ENCODE data around the gene NOLC1.

The NOLC1 gene

GRCh38 chr10:102172288-102172687, 20.1 kb downstream of the NOLC1 start:
- Histone ChIP-seq H3K9me3 (replicated peaks; ENCODE audit: insufficient read depth, low read length) (no peaks in the 10 kb centered on the region), H4K20me1 (ENCODE audit: insufficient read depth, low read length) (no peaks in the 10 kb centered on the region), H3K9me2 (replicated peaks; ENCODE audit: insufficient read depth, low read length) (no peaks in the 10 kb centered on the region), H3K9ac (ENCODE audit: low read length) (no peak overlapping the region), H3F3A (ENCODE audit: insufficient read depth, low read length) (peaks cover 21% of the 10 kb centered on the region), H3K4me3 (ENCODE audit: low read length) (no peak overlapping the region), H3K27me3 (replicated peaks; ENCODE audit: insufficient read depth, low read length) (no peaks in the 10 kb centered on the region), H3K79me2 (ENCODE audit: low read length) (no peaks in the 10 kb centered on the region), H2AFZ (ENCODE audit: low read length) (no peak overlapping the region), H3K27ac (ENCODE audit: low read length) (no peak overlapping the region), H3K4me2 (ENCODE audit: low read depth, low read length) (no peak overlapping the region), H3K4me1 (ENCODE audit: low read length) (peaks cover 8% of the 10 kb centered on the region), H3K36me3 (replicated peaks; ENCODE audit: insufficient read depth, low read length) (no peaks in the 10 kb centered on the region)
- TF ChIP-seq EZH2 (optimal IDR thresholded peaks at IDR 0.05; ENCODE audit: low read depth, low read length) (no peak), CTCF (IDR thresholded peaks at IDR 0.05; ENCODE audit: low read length) (no peak), EZH2phosphoT487 (IDR thresholded peaks at IDR 0.05; ENCODE audit: low read length) (no peak)
- DNase-seq: no peak

GRCh38 chr10:102175415-102175814, 23.2 kb downstream of the NOLC1 start:
- Histone ChIP-seq H3K27me3 (replicated peaks; ENCODE audit: insufficient read depth, low read length) (no peaks in the 10 kb centered on the region), H3K79me2 (ENCODE audit: low read length) (no peaks in the 10 kb centered on the region), H3K27ac (ENCODE audit: low read length) (no peak overlapping the region), H3F3A (ENCODE audit: insufficient read depth, low read length) (no peaks in the 10 kb centered on the region), H3K36me3 (replicated peaks; ENCODE audit: insufficient read depth, low read length) (no peaks in the 10 kb centered on the region), H3K4me2 (ENCODE audit: low read depth, low read length) (no peak overlapping the region), H3K4me3 (ENCODE audit: low read length) (no peak overlapping the region), H3K9me3 (replicated peaks; ENCODE audit: insufficient read depth, low read length) (no peaks in the 10 kb centered on the region), H3K9ac (ENCODE audit: low read length) (no peak overlapping the region), H3K4me1 (ENCODE audit: low read length) (no peaks in the 10 kb centered on the region), H3K9me2 (replicated peaks; ENCODE audit: insufficient read depth, low read length) (no peaks in the 10 kb centered on the region), H2AFZ (ENCODE audit: low read length) (no peak overlapping the region), H4K20me1 (ENCODE audit: insufficient read depth, low read length) (no peaks in the 10 kb centered on the region)
- no peak for DNase-seq
- TF ChIP-seq EZH2 (optimal IDR thresholded peaks at IDR 0.05; ENCODE audit: low read depth, low read length) (no peak), EZH2phosphoT487 (IDR thresholded peaks at IDR 0.05; ENCODE audit: low read length) (no peak), CTCF (IDR thresholded peaks at IDR 0.05; ENCODE audit: low read length) (no peak)

GRCh38 chr10:102184606-102185005, 32.4 kb downstream of the NOLC1 start:
- no peaks in the 10 kb centered on the region for H4K20me1 ChIP-seq (ENCODE audit: insufficient read depth, low read length)
- H3K9me3 ChIP-seq (replicated peaks; ENCODE audit: insufficient read depth, low read length): no peaks in the 10 kb centered on the region
- TF ChIP-seq CTCF (IDR thresholded peaks at IDR 0.05; ENCODE audit: low read length): no peak
- no peak for TF ChIP-seq EZH2phosphoT487 (IDR thresholded peaks at IDR 0.05; ENCODE audit: low read length)
- no peak for TF ChIP-seq EZH2 (optimal IDR thresholded peaks at IDR 0.05; ENCODE audit: low read depth, low read length)
- H3K9ac ChIP-seq (ENCODE audit: low read length): no peak overlapping the region
- H3K27me3 ChIP-seq (replicated peaks; ENCODE audit: insufficient read depth, low read length): no peaks in the 10 kb centered on the region
- H3K27ac ChIP-seq (ENCODE audit: low read length): no peak overlapping the region
- H2AFZ ChIP-seq (ENCODE audit: low read length): no peak overlapping the region
- no peak overlapping the region for H3K4me3 ChIP-seq (ENCODE audit: low read length)
- H3K79me2 ChIP-seq (ENCODE audit: low read length): no peaks in the 10 kb centered on the region
- H3K4me1 ChIP-seq (ENCODE audit: low read length): peaks cover 16% of the 10 kb centered on the region
- no peak overlapping the region for H3K4me2 ChIP-seq (ENCODE audit: low read depth, low read length)
- no peaks in the 10 kb centered on the region for H3K9me2 ChIP-seq (replicated peaks; ENCODE audit: insufficient read depth, low read length)
- peaks cover 17% of the 10 kb centered on the region for H3F3A ChIP-seq (ENCODE audit: insufficient read depth, low read length)
- DNase-seq: no peak
- H3K36me3 ChIP-seq (replicated peaks; ENCODE audit: insufficient read depth, low read length): no peaks in the 10 kb centered on the region
